Large intestine (tissue), 3 donors: ENCODE results near the gene ZCCHC13. TPM values are rescaled to one million over a fixed set of nuclear protein-coding genes. Genes with fewer than 3 reads are reported as not detected.

Experiments used
- DNase-seq, 2 donors: peaks; one replicate each; pipeline versions ENCODE4 v3.0.0 to v3.0.0-alpha.2; 2013
- H3K27ac ChIP-seq: one replicate; pipeline ENCODE4 v1.5.1; 2013; ENCODE audit warnings: low read length
- H3K27me3 ChIP-seq: 2 replicates; pipeline ENCODE4 v1.6.1; 2013; ENCODE audit warnings: low read length; ENCODE audit not compliant: control insufficient read depth, insufficient read depth
- H3K36me3 ChIP-seq: 2 replicates; pipeline ENCODE4 v1.6.1; 2013; ENCODE audit warnings: low read length; ENCODE audit not compliant: control insufficient read depth, insufficient read depth
- H3K4me1 ChIP-seq: one replicate; pipeline ENCODE4 v1.6.1; 2013; ENCODE audit warnings: low read length; ENCODE audit not compliant: control insufficient read depth, insufficient read depth
- H3K4me3 ChIP-seq: one replicate; pipeline ENCODE4 v1.5.1; 2013; ENCODE audit warnings: low read length
- H3K9me3 ChIP-seq: one replicate; pipeline ENCODE4 v1.6.1; 2013; ENCODE audit warnings: mild to moderate bottlenecking, low read depth, low read length, moderate library complexity; ENCODE audit not compliant: control insufficient read depth
- WGBS: methylation state at CpG from one replicate; pipeline ENCODE4 v1.1.5; 2013; ENCODE audit warnings: low lambda C conversion rate; ENCODE audit not compliant: insufficient coverage; 5-methylcytosine and 5-hydroxymethylcytosine counted together
- polyA plus RNA-seq: library from polyadenylated mRNA; unstranded; fragments of 120-200 nt; gene quantifications from one replicate; pipeline ENCODE4 v1.2.1, GENCODE V29; 2013

Gene ZCCHC13
- polyA plus RNA-seq, 1 donor, result not detected

DNA sequence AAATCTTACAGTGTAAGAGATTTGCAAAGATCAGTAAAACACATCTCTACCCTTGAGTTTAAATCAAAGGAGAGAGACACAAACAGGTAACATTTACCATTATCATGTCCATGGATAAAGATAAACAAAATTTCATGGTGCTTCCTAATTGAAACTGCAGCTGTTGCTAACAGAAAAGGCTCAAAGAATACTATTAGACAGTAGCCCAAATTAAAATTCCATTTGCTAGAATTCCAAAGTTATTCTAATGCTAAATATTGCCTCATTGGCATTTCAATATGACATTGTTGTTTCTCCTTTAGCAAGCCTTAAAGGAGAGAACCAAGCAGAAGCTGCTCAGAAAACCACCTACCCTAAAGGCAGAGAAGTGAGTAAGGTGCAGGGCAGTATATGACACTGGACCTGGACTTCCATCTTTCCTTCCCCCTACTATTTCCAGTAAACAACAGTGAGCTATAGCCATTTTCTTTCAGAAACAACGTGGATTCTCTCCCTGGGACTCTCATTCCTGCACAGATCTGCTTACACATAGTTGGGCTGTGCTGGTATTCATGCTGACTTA lies 19.5 kb upstream of the ZCCHC13 start:
- Histone ChIP-seq H3K4me3 (no peak overlapping the region), H3K4me1 (no peaks in the 10 kb centered on the region), H3K36me3 (peaks cover 51% of the 10 kb centered on the region), H3K27ac (no peak overlapping the region), H3K9me3 (no peaks in the 10 kb centered on the region), H3K27me3 (no peaks in the 10 kb centered on the region)
- WGBS, result no CpG with 5 or more reads among the region's 1 CpG
- no peak for DNase-seq

DNA sequence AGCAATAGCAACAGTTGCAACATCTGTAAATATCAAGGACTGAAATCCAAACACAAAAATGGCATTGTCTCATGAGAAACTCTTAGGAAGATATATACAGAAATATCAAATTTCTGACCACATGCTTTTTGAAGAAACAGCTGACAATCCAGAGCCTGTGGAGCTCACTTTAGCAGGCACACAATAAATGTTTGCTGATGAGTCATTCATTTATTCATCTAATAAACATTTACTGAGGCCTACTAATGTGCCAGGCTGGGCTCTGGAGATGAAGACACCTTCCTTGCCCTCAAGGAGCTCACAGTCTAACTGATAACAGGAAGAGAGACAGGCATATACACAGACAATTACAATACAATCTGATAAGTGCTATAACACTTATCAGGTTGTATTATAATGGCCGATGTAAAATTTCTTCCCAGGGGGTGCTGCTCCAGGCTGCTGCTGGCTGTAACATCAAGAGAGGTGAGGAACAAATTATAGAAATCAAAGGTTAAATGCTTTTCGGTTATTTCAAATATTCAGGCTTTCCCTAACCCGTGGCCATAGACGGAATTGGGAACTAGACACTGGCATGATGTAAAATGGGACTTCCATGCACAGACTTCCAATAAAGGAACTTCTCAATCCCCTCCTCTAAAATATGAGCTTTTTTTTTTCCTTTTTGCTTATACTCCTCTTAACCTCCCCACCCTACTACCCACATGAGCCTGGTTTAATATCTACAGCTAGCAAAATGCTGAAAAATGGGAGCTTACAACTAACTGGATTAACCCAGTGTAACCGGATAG lies 16.8 kb upstream of the ZCCHC13 start:
- Histone ChIP-seq H3K4me1 (no peaks in the 10 kb centered on the region), H3K27ac (no peak overlapping the region), H3K36me3 (peaks cover 31% of the 10 kb centered on the region), H3K27me3 (no peaks in the 10 kb centered on the region), H3K4me3 (no peak overlapping the region), H3K9me3 (no peaks in the 10 kb centered on the region)
- DNase-seq, result no peak
- no CpG with 5 or more reads among the region's 5 CpGs for WGBS

GRCh38 chrX:74291577-74291963 lies 12.4 kb upstream of the ZCCHC13 start:
- Histone ChIP-seq H3K27ac (peak overlapping the region; percentile 97), H3K27me3 (no peaks in the 10 kb centered on the region), H3K9me3 (no peaks in the 10 kb centered on the region), H3K4me1 (no peaks in the 10 kb centered on the region), H3K36me3 (peaks cover 13% of the 10 kb centered on the region), H3K4me3 (peak overlapping the region; percentile 92)
- peak in 1 of 2 donors; percentile 36 for DNase-seq
- no CpG with 5 or more reads among the region's 6 CpGs for WGBS

DNA sequence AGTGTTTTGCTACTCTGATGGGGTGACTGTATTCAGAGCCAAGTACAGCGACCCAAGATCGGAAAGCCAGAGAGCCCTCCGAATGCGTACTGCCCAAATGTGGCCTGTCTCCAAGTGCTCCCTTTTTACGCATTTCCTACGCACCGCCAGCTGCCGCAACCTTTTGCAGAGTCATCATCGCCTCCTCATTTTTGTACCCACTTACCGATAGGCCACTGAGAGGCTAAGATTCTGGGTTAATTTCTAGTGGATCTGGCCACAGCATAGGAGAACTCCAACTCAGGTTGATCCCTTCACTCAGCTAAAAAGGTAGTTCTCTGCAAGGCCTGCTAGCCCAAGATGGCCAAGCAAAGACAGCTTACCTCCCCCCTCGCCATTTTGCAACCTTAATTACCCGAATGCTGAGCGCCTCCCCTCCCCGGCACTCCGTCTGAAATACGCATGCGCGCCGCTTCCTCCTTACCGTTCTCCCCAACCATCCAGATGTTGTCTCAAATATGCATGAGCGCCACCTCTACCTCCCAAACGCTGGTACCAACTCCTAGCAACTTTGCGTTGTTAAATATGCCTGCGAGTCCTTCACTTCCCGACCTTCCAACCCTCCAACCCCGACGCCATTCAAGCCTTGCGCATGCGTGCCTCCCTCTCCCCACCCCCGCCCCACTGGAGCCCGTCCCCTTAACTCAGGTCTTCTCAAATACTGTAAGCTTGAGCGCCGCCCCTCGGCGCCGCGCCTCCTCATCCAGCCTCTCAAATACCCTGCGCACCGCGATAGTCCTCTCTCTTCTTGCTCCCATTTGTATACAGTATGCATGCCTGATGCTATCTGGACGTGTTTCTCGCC lies 11.8 kb upstream of the ZCCHC13 start:
- Histone ChIP-seq H3K4me1 (no peaks in the 10 kb centered on the region), H3K9me3 (no peaks in the 10 kb centered on the region), H3K27ac (peak overlapping the region; percentile 97), H3K4me3 (peak overlapping the region; percentile 92), H3K36me3 (peaks cover 8% of the 10 kb centered on the region), H3K27me3 (no peaks in the 10 kb centered on the region)
- no CpG with 5 or more reads among the region's 42 CpGs for WGBS
- DNase-seq, result peak; percentile 90 to 91

DNA sequence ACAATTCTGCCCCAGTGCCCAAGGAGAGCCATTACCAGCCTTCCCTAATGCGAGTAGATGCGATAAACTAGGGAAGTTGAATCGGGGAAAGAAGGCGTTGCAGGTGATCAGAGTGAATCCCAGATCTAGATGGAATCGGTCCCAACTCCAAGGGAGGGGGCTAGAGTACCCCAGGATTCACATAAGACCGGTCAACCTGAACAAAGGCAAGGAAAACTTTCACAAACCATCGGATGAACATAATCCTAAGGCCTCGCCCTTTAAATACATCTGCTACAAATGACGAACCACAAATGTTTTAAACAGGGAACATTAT lies 11.2 kb upstream of the ZCCHC13 start:
- Histone ChIP-seq H3K36me3 (peaks cover 6% of the 10 kb centered on the region), H3K4me1 (no peaks in the 10 kb centered on the region), H3K27ac (peak overlapping the region; percentile 97), H3K9me3 (no peaks in the 10 kb centered on the region), H3K4me3 (peak overlapping the region; percentile 92), H3K27me3 (no peaks in the 10 kb centered on the region)
- no CpG with 5 or more reads among the region's 9 CpGs for WGBS
- DNase-seq, result no peak

- Histone ChIP-seq H3K4me3 (peak overlapping the region; percentile 92), H3K4me1 (no peaks in the 10 kb centered on the region), H3K36me3 (peaks cover 2% of the 10 kb centered on the region), H3K9me3 (no peaks in the 10 kb centered on the region), H3K27me3 (no peaks in the 10 kb centered on the region), H3K27ac (peak overlapping the region; percentile 97)
- whole genome bisulfite sequencing, result no CpG with 5 or more reads among the region's 25 CpGs
- DNase-seq, result peak; percentile 52 to 70
Observed at GRCh38 chrX:74293343-74293946, 10.5 kb upstream of the ZCCHC13 start.

GRCh38 chrX:74295101-74295500 lies 8.9 kb upstream of the ZCCHC13 start:
- WGBS, result no CpG with 5 or more reads among the region's 3 CpGs
- Histone ChIP-seq H3K4me1 (no peaks in the 10 kb centered on the region), H3K27ac (no peak overlapping the region), H3K9me3 (no peaks in the 10 kb centered on the region), H3K4me3 (no peak overlapping the region), H3K27me3 (no peaks in the 10 kb centered on the region), H3K36me3 (no peaks in the 10 kb centered on the region)
- DNase-seq, result no peak

GRCh38 chrX:74297766-74298165 lies 6.2 kb upstream of the ZCCHC13 start:
- Histone ChIP-seq H3K4me1 (no peaks in the 10 kb centered on the region), H3K9me3 (no peaks in the 10 kb centered on the region), H3K36me3 (no peaks in the 10 kb centered on the region), H3K27ac (no peak overlapping the region), H3K27me3 (no peaks in the 10 kb centered on the region), H3K4me3 (no peak overlapping the region)
- DNase-seq, result no peak
- WGBS, result no CpG with 5 or more reads among the region's 4 CpGs

GRCh38 chrX:74300869-74301268 lies 3.1 kb upstream of the ZCCHC13 start:
- 100% methylated on average over 1 of the region's 4 CpGs for WGBS
- no peak for DNase-seq
- Histone ChIP-seq H3K9me3 (no peaks in the 10 kb centered on the region), H3K36me3 (no peaks in the 10 kb centered on the region), H3K27me3 (no peaks in the 10 kb centered on the region), H3K4me1 (no peaks in the 10 kb centered on the region), H3K27ac (no peak overlapping the region), H3K4me3 (no peak overlapping the region)

- H3K36me3 ChIP-seq, result no peaks in the 10 kb centered on the region
- H3K27ac ChIP-seq, result no peak overlapping the region
- DNase-seq, result peak; percentile 76 to 84
- peaks cover 2% of the 10 kb centered on the region for H3K4me1 ChIP-seq
- WGBS, result no CpG with 5 or more reads among the region's 4 CpGs
- no peaks in the 10 kb centered on the region for H3K27me3 ChIP-seq
- H3K4me3 ChIP-seq, result no peak overlapping the region
- H3K9me3 ChIP-seq, result no peaks in the 10 kb centered on the region
Observed at GRCh38 chrX:74318672-74319071, 14.7 kb downstream of the ZCCHC13 start.
